Islet precursor cell (in vitro differentiated cells): ENCODE data around the gene TIMP2.

Experiments
- DNase-seq: peaks from one replicate; pipeline ENCODE4 v3.0.0-alpha.2; 2018

The TIMP2 gene

DNA sequence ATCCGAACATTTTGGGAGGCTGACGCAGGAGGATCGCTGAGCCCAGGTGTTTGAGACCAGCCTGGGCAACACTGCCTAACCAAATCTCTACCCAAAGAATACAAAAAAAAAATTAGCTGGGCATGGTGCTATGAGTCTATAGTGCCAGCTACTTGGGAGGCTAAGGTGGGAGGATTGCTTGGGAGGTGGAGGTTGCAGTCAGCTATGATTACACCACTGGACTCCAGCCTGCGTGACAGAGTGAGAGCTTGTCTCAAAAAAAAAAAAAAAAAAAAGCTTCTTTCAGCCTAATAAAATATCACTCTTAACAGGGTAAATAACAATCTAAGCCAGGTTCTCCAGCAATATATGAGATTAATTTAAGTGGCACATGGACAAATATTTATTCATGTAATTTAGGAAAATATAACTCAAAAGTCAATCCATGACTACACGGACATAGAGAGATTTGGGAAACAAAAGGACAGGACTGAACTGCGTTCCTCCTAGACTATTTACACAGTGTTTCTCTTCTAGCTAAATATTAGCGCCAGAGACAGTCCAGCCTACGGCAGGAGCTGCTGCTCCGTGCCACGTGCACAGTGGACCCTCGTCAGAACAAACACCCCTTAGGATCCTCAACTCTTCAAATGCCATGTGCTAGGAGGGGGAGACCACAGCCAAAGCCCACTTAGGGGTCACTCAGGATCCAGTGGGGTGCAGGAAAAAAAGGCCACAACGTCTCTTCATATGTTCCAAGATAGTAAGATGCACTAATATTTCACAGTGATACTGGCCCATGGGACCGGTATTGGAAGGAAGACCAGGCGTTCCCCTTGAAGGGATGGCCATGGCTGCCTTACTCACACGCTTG lies 93.3 kb downstream of the TIMP2 start:
- no peak for DNase-seq

DNA sequence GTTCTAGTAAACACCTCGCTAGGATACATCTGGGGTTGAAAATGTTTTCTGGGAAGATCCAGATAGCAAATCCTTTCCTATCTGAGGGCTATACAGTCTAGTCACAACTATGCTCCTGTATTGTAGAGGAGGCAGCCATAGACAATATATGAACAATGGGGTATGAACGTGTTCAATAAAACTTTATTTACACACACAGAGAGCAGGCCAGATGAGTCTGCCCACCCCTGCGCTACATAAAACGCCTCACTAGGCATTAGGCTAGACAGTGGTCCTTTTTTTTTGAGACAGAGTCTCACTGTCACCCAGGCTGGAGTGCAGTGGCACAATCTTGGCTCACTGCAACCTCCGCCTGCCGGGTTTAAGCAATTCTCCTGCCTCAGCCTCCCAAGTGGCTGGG lies 95.7 kb downstream of the TIMP2 start:
- DNase-seq = no peak

DNA sequence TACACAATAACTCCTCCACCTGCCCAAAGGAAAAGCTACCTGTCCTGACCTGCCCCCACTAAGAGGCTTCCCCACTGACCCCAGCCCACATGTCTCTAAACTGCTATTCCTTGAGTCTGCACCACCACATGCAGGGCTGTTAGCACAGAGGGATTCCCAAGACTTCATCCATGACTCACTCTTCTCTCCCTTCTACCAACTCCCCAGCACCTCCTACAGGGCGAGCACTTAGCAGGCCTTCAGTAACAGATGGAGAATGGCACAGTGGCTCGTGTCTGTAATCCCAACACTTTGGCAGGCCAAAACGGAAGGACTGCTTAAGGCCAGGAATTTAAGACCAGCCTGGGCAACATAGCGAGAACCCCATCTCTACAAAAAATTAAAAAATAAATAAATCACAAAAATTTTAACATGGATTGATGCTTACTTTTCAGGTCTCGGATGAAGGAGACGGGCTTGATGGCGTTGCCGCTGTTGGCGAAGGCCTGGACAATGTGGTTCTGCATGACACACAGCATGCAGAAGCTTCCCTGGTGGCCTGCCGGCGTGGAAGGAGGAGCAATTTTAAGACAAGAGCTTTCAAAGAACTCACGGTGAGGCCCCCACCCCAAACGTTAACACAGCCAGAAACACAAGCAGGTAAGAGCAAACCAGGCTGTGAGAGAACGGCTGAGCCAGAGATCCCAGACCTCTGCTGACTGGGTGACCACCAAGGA lies 96.6 kb downstream of the TIMP2 start:
- DNase-seq = peak; percentile 77

DNA sequence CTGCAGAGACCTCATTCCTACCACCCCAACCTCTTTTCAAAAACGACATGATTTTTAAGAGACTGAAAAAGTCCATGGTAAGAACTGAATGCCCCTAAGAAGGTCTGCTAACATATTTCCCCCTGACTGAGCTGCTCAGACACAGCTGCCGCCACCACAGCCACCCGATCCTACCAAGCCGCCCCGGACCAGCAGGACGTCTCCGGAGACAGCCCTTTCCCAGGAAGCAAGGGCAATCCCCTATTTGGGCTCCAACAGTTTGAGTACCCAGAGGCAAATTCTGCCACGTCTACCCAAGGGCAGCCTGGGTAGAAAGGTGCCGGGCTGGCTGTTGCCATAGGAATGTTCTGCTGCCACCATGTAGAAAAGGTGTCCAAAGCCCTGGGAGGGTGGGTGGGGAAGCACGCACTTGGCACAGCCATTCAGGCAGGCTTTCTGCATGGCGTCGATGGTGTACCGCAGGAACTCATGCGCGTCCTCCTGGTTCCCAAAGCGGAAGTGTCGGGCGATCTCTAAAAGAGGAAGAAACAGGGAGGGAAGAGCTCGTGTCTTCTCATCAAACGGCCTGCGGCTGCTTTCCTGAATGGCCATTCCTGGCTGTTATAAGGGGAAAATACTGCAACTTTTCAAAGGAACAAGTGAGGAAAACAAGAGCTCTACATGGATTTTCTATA lies 98.2 kb downstream of the TIMP2 start:
- DNase-seq = no peak

DNA sequence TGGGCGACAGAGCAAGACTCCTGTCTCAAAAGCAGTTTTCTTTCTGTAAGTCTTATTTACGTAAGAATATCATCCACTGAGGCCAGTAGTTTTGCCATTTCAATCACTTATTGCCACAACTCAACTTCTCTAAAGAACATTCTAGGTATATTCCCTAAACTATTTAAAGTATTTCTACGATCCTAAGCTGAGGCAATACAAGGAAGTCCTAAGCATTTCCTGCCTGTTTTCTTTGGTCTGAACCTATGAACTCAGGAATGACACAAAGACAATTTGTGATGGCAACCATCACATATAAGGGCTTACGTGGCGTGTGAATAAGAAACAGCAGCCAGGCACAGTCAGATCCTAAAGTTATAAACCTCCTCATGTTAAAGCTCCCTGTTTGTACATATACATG lies 98.8 kb downstream of the TIMP2 start:
- no peak for DNase-seq

DNA sequence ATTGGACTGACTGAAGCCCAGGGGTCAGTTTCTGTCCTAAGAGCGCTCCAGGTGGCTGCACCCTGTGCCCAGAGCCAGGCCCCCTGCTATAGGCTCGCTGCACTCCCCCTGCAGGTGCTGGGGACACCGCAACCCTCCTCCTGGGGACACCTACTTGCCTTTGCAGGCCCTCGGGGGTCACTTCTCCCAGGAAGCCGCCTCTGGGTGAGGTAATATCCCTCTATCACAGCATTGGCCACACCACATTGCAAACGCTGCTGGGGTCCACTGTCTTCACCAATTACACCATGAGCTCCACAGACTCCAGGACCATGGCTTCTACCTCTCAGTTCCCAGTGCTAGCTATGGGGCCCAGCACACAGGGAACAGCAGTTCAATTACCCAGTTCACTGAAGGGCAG lies 99.5 kb downstream of the TIMP2 start:
- DNase-seq = no peak

DNA sequence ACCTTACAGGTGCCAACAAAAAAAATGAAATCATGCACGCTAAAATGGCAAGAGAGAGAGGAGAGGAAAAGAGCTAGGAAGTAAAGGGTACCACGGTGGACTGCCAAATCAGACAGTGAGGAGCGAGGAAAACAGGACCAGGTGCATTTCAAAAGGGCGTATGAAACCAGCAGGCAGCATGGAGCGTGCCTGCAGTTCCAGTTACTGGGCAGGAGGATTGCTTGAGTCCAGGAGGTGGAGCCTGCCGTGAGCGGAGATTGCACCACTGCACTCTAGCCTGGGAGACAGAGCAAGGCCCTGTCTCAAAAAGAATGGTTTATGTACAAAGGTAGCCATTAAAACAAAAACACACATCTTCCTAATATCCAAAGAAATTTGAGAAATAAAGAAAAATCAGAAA lies 100.9 kb downstream of the TIMP2 start:
- DNase-seq = no peak

DNA sequence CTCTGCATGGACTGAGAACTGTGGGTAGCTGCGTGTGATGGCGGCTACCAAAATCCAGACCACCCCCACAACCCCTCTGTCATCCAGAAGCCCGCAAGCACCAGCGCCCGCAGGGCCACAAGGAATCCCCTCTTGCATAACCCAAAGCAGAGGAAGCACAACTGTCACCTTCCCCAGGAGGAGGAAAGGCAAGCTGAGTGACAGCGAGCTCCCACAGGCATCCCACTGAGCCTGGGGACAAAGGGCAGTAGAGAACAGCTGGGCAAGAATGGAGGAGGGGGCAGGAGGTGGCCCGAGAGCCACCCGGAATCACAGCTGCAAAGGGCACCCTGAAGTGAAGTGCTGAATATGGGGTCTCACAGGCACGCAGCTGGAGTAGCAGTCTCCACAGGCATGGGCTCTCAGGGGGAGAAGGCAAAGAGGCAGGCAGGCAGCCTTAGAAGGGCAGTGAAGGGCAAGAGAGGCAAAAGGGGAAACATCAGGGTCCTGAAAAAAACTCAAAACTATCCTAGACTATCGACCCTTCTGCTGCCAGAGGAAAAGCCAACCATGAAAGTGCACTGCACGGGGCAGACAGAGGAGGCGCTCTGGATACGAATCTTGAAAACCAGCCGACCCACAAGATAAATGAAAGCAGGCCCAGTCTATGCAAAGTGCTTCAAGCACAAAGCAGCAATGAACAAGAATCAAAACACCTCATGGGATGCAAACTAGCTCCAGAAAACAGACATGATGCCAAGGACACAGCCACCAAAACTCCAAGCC lies 101.7 kb downstream of the TIMP2 start:
- no peak for DNase-seq

DNA sequence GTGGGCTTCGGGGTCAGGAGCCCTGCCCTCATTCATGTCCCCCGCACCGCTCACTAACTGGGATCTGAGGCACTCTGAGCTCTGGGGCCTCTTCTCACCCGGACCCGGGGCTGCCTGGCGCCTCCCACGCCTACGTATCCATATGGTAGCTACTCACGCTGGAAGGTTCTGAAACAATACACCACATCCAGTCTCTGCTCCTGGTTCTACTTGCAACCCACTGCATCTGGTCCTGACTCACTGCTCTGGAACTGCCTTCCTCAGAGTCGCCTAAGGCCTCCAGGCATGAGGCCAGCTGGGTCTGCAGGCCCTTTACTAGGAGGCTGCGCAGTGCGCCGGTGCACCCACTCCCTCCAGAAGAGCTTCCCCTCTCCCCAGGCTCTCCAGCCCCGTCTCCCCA lies 102.6 kb downstream of the TIMP2 start:
- DNase-seq = peak; percentile 82

DNA sequence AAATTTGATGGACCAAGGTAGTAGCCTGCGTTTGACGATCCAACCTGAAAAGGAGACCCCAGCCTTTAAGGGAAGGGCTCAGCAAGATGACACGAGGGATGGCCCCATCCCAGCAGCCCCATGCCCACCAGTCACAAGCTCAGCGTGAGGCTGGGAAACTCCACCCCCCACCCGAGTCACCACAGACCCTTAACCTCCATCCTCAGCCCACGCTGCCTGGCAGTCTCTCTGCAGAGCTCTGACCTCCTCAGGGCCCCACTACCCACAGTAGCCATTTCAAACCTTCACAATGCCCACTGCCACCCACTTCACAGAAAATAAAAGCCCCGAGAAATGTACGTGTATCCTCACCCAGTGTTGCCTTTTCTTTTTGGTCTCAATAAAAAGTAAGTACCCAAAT lies 103.2 kb downstream of the TIMP2 start:
- no peak for DNase-seq

DNA sequence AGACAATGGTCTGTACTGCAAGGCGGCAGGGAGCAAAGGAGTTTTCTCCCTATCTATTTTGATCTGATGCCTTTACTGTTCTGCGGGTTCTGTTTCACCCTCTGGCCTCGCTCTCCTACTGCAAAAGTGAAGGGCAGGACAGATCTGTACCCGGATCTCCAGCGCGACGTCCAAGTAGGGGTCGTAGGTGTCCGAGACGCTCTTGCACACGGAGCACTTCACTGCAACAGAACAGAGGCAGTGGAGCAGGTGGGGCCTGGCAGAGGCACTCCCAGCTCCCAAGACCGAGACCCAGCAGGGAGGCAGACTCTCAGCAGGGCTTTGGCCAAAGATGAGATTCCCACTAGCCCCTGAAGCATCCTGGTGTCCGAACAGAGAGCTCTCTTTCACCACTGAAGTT lies 104.3 kb downstream of the TIMP2 start:
- DNase-seq = no peak

DNA sequence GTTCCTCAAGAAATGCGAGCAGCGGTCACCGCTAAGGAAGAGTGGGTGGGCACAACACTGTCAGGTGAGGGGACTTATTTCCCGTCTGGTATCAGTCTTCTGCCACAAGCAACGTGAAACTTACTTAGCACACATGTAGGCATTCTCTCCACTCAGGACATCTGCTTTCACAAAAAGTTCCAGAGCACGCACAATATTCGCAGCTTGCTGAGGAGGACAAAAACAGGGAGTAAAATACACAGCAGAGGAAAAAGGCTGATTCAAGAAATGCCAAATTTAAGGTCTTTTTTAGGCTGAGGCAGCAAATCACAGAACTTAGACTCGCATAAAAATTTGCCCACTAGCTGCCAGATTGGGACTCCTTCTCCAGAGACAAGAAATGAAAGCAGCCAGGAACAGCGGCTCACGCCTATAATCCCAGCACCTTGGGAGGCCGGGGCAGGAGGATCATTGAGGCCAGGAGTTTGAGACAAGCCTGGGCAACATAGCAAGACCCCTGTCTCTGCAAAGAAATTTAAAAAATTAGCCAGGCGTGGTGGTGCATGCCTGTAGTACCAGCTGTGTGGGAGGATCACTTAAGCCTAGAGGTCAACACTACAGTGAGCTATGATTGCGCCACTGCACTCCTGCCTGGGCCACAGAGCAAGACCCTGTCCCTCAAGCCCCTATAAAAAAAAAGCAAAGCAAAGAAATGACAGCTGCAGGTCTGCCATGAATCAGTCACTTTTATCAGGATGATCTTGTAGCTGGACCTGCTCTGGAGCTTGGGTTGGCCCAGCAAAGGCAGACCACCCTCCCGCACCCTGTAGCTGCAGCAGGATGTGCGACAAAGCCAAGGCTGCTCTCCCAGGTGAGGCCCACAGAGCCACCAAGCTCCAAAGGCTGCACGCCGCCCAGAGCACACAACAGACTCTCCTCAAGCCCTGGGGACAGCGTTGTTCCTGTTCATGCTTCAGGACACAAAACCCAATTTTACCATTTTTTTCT lies 105.1 kb downstream of the TIMP2 start:
- DNase-seq = no peak

DNA sequence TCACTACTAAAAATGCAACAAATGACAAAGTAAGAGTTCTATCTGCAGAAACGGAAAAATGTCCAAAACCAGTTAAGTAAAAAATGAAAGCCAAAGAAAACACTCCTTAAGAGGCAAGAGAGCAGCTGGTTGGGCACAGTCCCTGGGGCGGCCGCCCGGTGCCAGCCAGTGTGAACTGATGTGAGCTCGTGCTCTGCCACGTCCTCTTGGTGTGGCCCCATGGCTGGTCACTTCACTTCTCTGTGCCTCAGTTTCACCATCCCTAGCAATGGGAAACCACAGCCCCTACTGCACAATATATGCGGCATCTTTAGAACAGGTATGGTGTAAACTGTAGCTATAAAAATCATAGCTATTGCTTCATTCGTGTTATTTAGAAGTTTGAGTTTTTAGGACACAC lies 105.8 kb downstream of the TIMP2 start:
- no peak for DNase-seq

DNA sequence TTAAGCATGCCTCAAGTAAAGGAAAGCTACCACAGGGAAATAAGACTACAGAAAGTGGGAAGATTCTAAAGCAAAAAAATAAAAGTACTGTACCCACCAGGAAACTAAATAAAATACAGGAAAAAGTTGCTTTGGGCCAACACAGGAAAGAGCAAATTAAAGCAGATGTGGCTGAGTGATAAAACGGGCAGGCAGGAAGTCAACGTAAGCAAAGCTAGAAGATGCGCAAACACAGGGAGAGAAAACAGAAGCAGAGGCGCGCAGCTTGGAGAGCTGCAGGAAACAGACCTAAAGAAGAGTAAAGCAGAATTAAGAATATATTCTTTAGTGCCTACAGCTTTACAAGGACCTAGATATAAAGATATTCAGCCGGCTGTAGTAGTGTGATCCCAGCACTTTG lies 106.3 kb downstream of the TIMP2 start:
- no peak for DNase-seq

DNA sequence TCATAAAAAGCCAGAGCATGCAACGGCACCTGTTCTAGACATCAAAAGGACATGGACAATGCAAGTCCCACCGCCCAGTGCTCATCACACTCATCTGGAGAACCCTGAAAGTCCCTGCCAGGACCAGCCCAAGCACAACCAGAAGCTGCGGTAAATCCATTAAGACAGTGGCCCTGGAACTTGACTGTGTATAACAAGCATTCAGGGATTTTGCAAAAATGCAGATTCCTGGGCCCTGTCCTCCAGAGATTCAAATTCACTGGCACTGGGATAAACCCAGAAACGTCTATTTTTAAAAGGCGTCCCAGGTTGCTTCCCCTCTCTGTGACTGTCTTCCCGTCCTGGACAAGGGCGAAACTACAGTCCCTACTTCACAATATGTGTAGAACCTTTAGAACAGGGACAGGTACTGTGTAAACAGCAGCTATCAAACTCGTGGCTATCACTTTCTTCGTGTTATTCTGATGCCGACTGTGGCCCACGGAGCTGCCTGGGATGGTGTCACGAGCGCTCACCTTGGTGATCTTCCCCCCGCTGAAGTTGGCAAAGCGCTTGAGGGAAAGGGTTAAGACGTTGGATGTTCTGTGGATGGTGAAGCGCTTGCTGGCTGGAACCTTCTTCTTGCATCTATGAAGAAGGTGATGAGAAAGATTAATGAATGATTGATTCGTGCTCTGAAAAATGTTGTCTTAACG lies 106.9 kb downstream of the TIMP2 start:
- no peak for DNase-seq

DNA sequence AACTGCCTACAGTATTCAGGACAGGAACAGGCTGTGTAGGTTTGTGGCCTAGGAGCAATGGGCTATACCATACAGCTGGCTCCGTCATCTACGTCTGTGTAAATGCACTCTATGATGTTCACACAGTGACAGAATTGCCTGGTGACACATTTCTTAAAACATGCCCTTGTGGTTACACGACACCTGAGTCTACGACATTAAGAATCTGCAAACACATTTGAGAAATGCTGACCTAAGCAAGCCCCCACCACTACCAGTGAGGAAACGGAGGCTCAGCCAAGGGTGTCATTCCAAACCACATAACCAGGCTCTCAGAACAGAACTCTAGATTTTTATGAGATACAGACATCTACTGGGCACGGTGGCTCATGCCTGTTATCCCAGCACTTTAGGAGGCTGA lies 108.1 kb downstream of the TIMP2 start:
- no peak for DNase-seq

DNA sequence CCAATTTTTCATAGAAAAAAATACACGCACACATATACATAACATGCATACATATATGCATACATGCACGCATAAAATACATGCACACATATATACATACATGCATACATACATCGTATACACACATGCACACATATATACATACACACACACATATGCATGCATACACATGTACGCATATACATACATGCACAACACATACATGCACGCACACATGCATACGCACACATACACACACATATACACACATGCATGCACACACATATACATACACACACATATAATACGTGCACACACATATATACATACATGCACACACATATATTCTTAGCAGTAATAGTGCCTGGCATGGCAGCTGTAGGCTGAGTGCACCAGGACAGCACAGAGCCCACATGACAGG lies 109.5 kb downstream of the TIMP2 start:
- no peak for DNase-seq

DNA sequence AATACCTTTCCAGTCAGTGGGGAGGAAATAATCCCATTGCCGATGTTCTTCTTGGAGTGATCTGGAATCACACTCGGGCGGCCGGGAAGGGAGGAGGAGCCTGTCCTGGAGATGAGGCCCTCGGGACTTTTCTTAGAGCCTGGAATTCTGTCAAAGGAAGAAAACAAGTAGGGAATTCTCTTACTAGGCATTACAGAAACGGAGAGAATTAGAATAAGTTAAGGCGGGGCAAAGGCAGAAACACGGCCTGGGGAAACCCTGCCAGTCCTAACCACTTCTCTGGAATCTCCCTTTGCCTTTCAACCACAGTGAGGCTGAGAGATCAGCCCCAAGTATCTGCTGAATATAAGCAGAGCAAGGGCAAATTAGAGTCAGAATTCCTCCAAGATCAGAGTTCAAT lies 112.3 kb downstream of the TIMP2 start:
- no peak for DNase-seq

DNA sequence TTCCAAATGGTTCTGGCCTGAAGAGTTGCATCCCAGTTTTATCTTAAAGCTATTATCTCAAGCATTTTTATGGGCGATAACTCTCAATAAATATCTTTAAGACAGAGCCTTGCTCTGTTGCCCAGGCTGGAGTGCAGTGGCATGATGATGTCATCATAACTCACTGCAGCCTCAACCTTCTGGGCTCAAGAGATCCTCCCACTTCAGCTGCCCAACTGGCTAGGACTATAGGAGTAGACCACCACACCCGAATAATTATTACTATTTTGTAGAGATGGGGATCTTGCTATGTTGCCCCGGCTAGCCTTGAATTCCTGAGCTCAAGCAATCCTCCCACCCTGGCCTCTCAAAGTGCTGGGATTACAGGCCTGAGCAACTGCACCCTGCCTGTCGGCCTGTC lies 117.0 kb downstream of the TIMP2 start:
- no peak for DNase-seq

DNA sequence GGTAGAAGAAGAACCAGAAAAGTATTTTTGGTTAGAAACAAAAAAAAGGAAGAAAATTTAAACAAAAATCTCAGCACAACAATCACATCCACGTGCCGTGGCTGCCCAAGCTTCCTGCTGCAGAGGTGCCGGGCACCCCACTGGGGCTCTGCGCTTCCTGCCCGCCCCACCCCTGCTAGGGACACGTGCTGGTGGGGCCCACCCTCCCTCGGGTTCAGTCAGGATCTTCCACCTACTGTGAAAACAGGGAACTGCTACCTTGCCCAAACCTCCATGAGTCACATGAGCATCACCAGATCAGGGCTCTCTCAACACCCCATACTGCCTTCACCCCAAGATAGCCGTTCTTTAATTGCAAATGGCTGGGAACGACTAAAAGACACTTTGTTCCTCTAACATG lies 118.7 kb downstream of the TIMP2 start:
- DNase-seq = no peak

DNA sequence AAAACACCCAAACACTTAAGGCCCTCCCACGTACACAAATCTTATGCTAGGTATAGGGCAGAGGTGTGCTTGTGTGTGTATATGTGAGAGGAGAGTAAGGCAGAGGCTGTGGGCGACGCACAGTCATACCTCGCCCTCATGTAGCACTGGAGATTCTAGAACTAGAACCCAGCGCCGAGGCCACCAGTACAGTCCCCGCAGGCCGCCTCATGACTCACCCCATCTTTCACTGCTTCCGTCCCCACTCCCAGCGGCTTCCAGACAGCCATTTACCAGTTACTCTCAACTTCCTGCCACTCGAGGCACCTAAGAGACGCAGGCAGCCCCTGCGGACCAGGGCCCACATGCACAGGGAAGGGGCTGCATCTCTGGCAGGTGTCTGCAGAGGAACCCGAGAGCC lies 119.9 kb downstream of the TIMP2 start:
- DNase-seq = no peak
